NOMO-1 treated with DMSO at 0.1 percent for 48 hours (cell line): ENCODE measurements around the gene SUSD4.

ENCODE experiments used
- DNase-seq: peaks from one replicate; lab custom pipeline; 2025; ENCODE audit not compliant: unreplicated experiment; lab: John Stamatoyannopoulos, UW

SUSD4 gene

GRCh38 chr1:223216074-223216473, 147.9 kb downstream of the SUSD4 start:
- no peak for DNase-seq

- no peak for DNase-seq
Observed at GRCh38 chr1:223215026-223215425, 148.9 kb downstream of the SUSD4 start.

- DNase-seq = no peak
Observed at GRCh38 chr1:223214261-223214807, 149.6 kb downstream of the SUSD4 start.

- no peak for DNase-seq
Observed at GRCh38 chr1:223212441-223212840, 151.5 kb downstream of the SUSD4 start.

GRCh38 chr1:223211323-223211985, 152.5 kb downstream of the SUSD4 start:
- no peak for DNase-seq

- DNase-seq = no peak
Observed at GRCh38 chr1:223210788-223211120, 153.2 kb downstream of the SUSD4 start.

GRCh38 chr1:223209992-223210787, 153.8 kb downstream of the SUSD4 start:
- DNase-seq = no peak

GRCh38 chr1:223209293-223209898, 154.6 kb downstream of the SUSD4 start:
- DNase-seq = no peak

GRCh38 chr1:223208164-223209076, 155.6 kb downstream of the SUSD4 start:
- DNase-seq = no peak

GRCh38 chr1:223207293-223208066, 156.5 kb downstream of the SUSD4 start:
- no peak for DNase-seq

- DNase-seq = no peak
Observed at GRCh38 chr1:223204424-223204823, 159.6 kb downstream of the SUSD4 start.

- DNase-seq = no peak
Observed at GRCh38 chr1:223203694-223204093, 160.3 kb downstream of the SUSD4 start.

GRCh38 chr1:223203034-223203408, 161.0 kb downstream of the SUSD4 start:
- no peak for DNase-seq

GRCh38 chr1:223202376-223203033, 161.5 kb downstream of the SUSD4 start:
- DNase-seq = no peak

GRCh38 chr1:223201967-223202366, 162.0 kb downstream of the SUSD4 start:
- DNase-seq = no peak

GRCh38 chr1:223200903-223201302, 163.1 kb downstream of the SUSD4 start:
- DNase-seq = no peak

- peak; percentile 32 for DNase-seq
Observed at GRCh38 chr1:223199094-223199647, 164.8 kb downstream of the SUSD4 start.

GRCh38 chr1:223198628-223198965, 165.4 kb downstream of the SUSD4 start:
- DNase-seq = peak; percentile 29

GRCh38 chr1:223197923-223198627, 165.9 kb downstream of the SUSD4 start:
- DNase-seq = no peak
